ENCODE measurements around the gene MITF. TPM values are rescaled to one million over a fixed set of nuclear protein-coding genes. Genes with fewer than 3 reads are reported as not detected.

Gene MITF
- total and polyA plus RNA-seq, 2 donors (not counting 1 experiment from before 2014, with no cell fraction given), result 0.10 TPM; not detected in 1

GRCh38 chr3:69710153-69710977 is 28.9 kb upstream of the MITF start:
- Histone ChIP-seq H3K36me3 (replicated peaks in 1 of 2; ENCODE audit: control extremely low read depth in 1 of 2, control insufficient read depth in 1 of 2, extremely low read depth in 1 of 2, insufficient read depth in 2 of 2, low read length in 1 of 2) (no peaks in the 10 kb centered on the region), H3K4me3 (ENCODE audit: control extremely low read depth in 1 of 5, extremely low read depth in 1 of 5, insufficient read depth in 1 of 5, low read depth in 2 of 5, low read length in 4 of 5) (no peak overlapping the region), H2AFZ (ENCODE audit: insufficient read depth, low read depth, low read length, poor library complexity, severe bottlenecking) (no peak overlapping the region), H3K4me2 (replicated peaks; ENCODE audit: low read depth, low read length, poor library complexity, severe bottlenecking) (no peak overlapping the region), H3K4me1 (ENCODE audit: control insufficient read depth in 2 of 2, insufficient read depth in 2 of 2, low read length in 2 of 2) (no peaks in the 10 kb centered on the region), H3K9ac (ENCODE audit: low read length) (no peak overlapping the region), H3K27ac (ENCODE audit: low read length in 2 of 2) (no peak overlapping the region), H4K20me1 (ENCODE audit: control insufficient read depth, insufficient read depth, low read length, poor library complexity, severe bottlenecking) (no peaks in the 10 kb centered on the region), H3K79me2 (ENCODE audit: control insufficient read depth, insufficient read depth, low read length) (no peaks in the 10 kb centered on the region), H3K9me3 (ENCODE audit: control extremely low read depth in 1 of 3, control insufficient read depth in 2 of 3, insufficient read depth in 1 of 3, low read length in 2 of 3) (peaks cover 0 to 3% (median 0%) of the 10 kb centered on the region in 3 donors), H3K27me3 (replicated peaks in 1 of 4; ENCODE audit: control extremely low read depth in 1 of 4, control insufficient read depth in 3 of 4, insufficient read depth in 4 of 4, low read length in 3 of 4) (peaks cover 0 to 4% (median 0%) of the 10 kb centered on the region in 4 experiments)
- WGBS (ENCODE audit: insufficient coverage), result 66% methylated on average over 2 of the region's 4 CpGs
- TF ChIP-seq CTCF (IDR thresholded peaks at IDR 0.05), result no peak
- no peak for TF ChIP-seq EZH2 (IDR thresholded peaks at IDR 0.05; ENCODE audit: borderline replicate concordance, insufficient read depth, low read depth, low read length, poor library complexity, severe bottlenecking)
- Mint-ChIP-seq H3K27me3 (no peaks in the 10 kb centered on the region), H3K4me3 (no peak overlapping the region), H3K4me1 (no peaks in the 10 kb centered on the region), H3K27ac (no peak overlapping the region), H3K9me3 (ENCODE audit: insufficient read depth) (no peaks in the 10 kb centered on the region)
- ChIA-PET CTCF (no interaction called here), POLR2A (no interaction called here)
- ATAC-seq (ENCODE audit: low read depth) (no peak), DNase-seq (no peak)
- intact Hi-C loops (cut with micrococcal nuclease), result no loop called here

- no peak overlapping the region for H3K4me3 Mint-ChIP-seq
- no peaks in the 10 kb centered on the region for H3K9me3 Mint-ChIP-seq (ENCODE audit: insufficient read depth)
- Histone ChIP-seq H3K4me2 (replicated peaks; ENCODE audit: low read depth, low read length, poor library complexity, severe bottlenecking) (no peak overlapping the region), H4K20me1 (ENCODE audit: control insufficient read depth, insufficient read depth, low read length, poor library complexity, severe bottlenecking) (no peaks in the 10 kb centered on the region), H3K4me1 (ENCODE audit: control insufficient read depth in 2 of 2, insufficient read depth in 2 of 2, low read length in 2 of 2) (no peaks in the 10 kb centered on the region), H3K9ac (ENCODE audit: low read length) (no peak overlapping the region), H3K27ac (ENCODE audit: low read length in 2 of 2) (no peak overlapping the region), H2AFZ (ENCODE audit: insufficient read depth, low read depth, low read length, poor library complexity, severe bottlenecking) (no peak overlapping the region), H3K36me3 (replicated peaks in 1 of 2; ENCODE audit: control extremely low read depth in 1 of 2, control insufficient read depth in 1 of 2, extremely low read depth in 1 of 2, insufficient read depth in 2 of 2, low read length in 1 of 2) (no peaks in the 10 kb centered on the region), H3K4me3 (ENCODE audit: control extremely low read depth in 1 of 5, extremely low read depth in 1 of 5, insufficient read depth in 1 of 5, low read depth in 2 of 5, low read length in 4 of 5) (no peak overlapping the region), H3K9me3 (ENCODE audit: control extremely low read depth in 1 of 3, control insufficient read depth in 2 of 3, insufficient read depth in 1 of 3, low read length in 2 of 3) (peaks cover 0 to 3% (median 0%) of the 10 kb centered on the region in 3 donors), H3K27me3 (replicated peaks in 1 of 4; ENCODE audit: control extremely low read depth in 1 of 4, control insufficient read depth in 3 of 4, insufficient read depth in 4 of 4, low read length in 3 of 4) (peaks cover 0 to 4% (median 0%) of the 10 kb centered on the region in 4 experiments), H3K79me2 (ENCODE audit: control insufficient read depth, insufficient read depth, low read length) (no peaks in the 10 kb centered on the region)
- WGBS (ENCODE audit: insufficient coverage), result 100% methylated on average over 1 of the region's 5 CpGs
- ChIA-PET POLR2A (no interaction called here), CTCF (no interaction called here)
- DNase-seq, result no peak
- H3K27ac Mint-ChIP-seq, result no peak overlapping the region
- no peak for ATAC-seq (ENCODE audit: low read depth)
- TF ChIP-seq CTCF (IDR thresholded peaks at IDR 0.05), result no peak
- H3K4me1 Mint-ChIP-seq, result no peaks in the 10 kb centered on the region
- no peaks in the 10 kb centered on the region for H3K27me3 Mint-ChIP-seq
- intact Hi-C loops (cut with micrococcal nuclease), result no loop called here
These were observed 27.0 kb upstream of the MITF start for GRCh38 chr3:69712269-69712668.
